K562 (cell line): ENCODE data around the gene ELMO3. TPM values are rescaled to one million over a fixed set of nuclear protein-coding genes. Genes with fewer than 3 reads are reported as not detected.

ENCODE experiments used
- BRD4 ChIP-seq: fragments of 200-600 bp; sonication (generic); IDR thresholded peaks from 2 replicates; pipeline ENCODE4 v1.6.1; 2017; ENCODE audit warnings: inconsistent platforms
- ETV1 ChIP-seq: fragments of 450-650 bp; conservative IDR thresholded peaks from 2 replicates; pipeline ENCODE4 v1.6.1; 2016; ENCODE audit warnings: missing genetic modification characterization, control low read depth, low read depth, missing compliant biosample characterization
- FOXJ3 ChIP-seq: sonication (generic); formaldehyde crosslinking; IDR thresholded peaks from 2 replicates; pipeline ENCODE4 v1.4.0; 2020; ENCODE audit warnings: mild to moderate bottlenecking, missing genetic modification reagents
- FOXP1 ChIP-seq: sonication (generic); formaldehyde crosslinking; IDR thresholded peaks from 2 replicates; pipeline ENCODE4 v1.8.0; 2022; ENCODE audit warnings: mild to moderate bottlenecking, missing genetic modification reagents
- ILF3 ChIP-seq: fragments of 450-650 bp; IDR thresholded peaks from 2 replicates; pipeline ENCODE4 v1.6.1; 2018; ENCODE audit warnings: antibody characterized with exemption, mild to moderate bottlenecking, moderate library complexity, borderline replicate concordance
- ILK ChIP-seq: fragments of 450-650 bp; IDR thresholded peaks from 2 replicates; pipeline ENCODE4 v1.6.1; 2016; ENCODE audit warnings: missing genetic modification characterization, low read depth, mild to moderate bottlenecking, missing compliant biosample characterization, moderate library complexity, borderline replicate concordance
- JUND ChIP-seq, 2 experiments: IDR thresholded peaks; 2 replicates in 1 of 2; 3 replicates in 1 of 2; pipeline ENCODE4 v1.6.1; 2011; ENCODE audit warnings: borderline replicate concordance in 2 of 2, low read depth in 2 of 2, low read length in 2 of 2, improper control_type of control experiment in 1 of 2, missing biosample characterization in 1 of 2, missing genetic modification characterization in 1 of 2, missing genetic modification reagents in 1 of 2
- NFIX ChIP-seq: fragments of 250-450 bp; sonication (Bioruptor Pico); IDR thresholded peaks from 2 replicates; pipeline ENCODE4 v1.4.0; 2020; ENCODE audit warnings: low read depth, mild to moderate bottlenecking, moderate library complexity
- NONO ChIP-seq, 2 experiments: fragments of 200-400 bp in 1 of 2; fragments of 450-650 bp in 1 of 2; formaldehyde crosslinking in 1 of 2; IDR thresholded peaks; 2 replicates each; pipeline ENCODE4 v1.6.1; 2017; ENCODE audit warnings: low read depth in 2 of 2, mild to moderate bottlenecking in 2 of 2, moderate library complexity in 2 of 2, low read length in 1 of 2
- NUFIP1 ChIP-seq: fragments of 450-650 bp; IDR thresholded peaks from 2 replicates; pipeline ENCODE4 v1.6.1; 2018; ENCODE audit not compliant: partially characterized antibody
- PHB ChIP-seq: fragments of 250-450 bp; sonication (Bioruptor Pico); IDR thresholded peaks from 2 replicates; pipeline ENCODE4 v1.5.0; 2021
- PRDM10 ChIP-seq: fragments of 450-650 bp; IDR thresholded peaks from 2 replicates; pipeline ENCODE4 v1.6.1; 2018; ENCODE audit not compliant: partially characterized antibody
- TEAD1 ChIP-seq, 2 experiments: fragments of 450-650 bp in 1 of 2; sonication (generic) in 1 of 2; formaldehyde crosslinking; IDR thresholded peaks; 2 replicates each; pipeline versions ENCODE4 v1.4.0 to v1.8.0; 2020 to 2022; ENCODE audit warnings: mild to moderate bottlenecking in 2 of 2, missing genetic modification reagents in 1 of 2
- ZBTB7A ChIP-seq: IDR thresholded peaks from 2 replicates; pipeline ENCODE4 v1.6.1; 2011; ENCODE audit warnings: low read depth, mild to moderate bottlenecking, low read length, moderate library complexity, borderline replicate concordance; ENCODE audit not compliant: control insufficient read depth
- ZBTB8A ChIP-seq: fragments of 450-650 bp; IDR thresholded peaks from 2 replicates; pipeline ENCODE4 v1.6.1; 2018; ENCODE audit warnings: mild to moderate bottlenecking, moderate library complexity; ENCODE audit not compliant: partially characterized antibody
- ZFPM2 ChIP-seq: fragments of 250-450 bp; sonication (Bioruptor Pico); IDR thresholded peaks from 2 replicates; pipeline ENCODE4 v1.5.1; 2022; ENCODE audit warnings: mild to moderate bottlenecking
- ZNF146 ChIP-seq: IDR thresholded peaks from one replicate; pipeline ENCODE4 v1.6.1; 2018; ENCODE audit warnings: missing compliant biosample characterization; ENCODE audit not compliant: unreplicated experiment
- ZNF232 ChIP-seq: sonication (generic); formaldehyde crosslinking; IDR thresholded peaks from 2 replicates; pipeline ENCODE4 v1.8.0; 2022; ENCODE audit warnings: mild to moderate bottlenecking, missing genetic modification reagents
- ZNF57 ChIP-seq: fragments of 450-650 bp; formaldehyde crosslinking; IDR thresholded peaks from 2 replicates; pipeline ENCODE4 v1.4.0; 2020; ENCODE audit warnings: mild to moderate bottlenecking, moderate library complexity
- ZNF589 ChIP-seq: fragments of 200-800 bp; sonication (Bioruptor generic); IDR thresholded peaks from 2 replicates; pipeline ENCODE4 v1.6.1; 2016; ENCODE audit warnings: low read depth, missing genetic modification characterization, missing compliant biosample characterization
- ZNF717 ChIP-seq: fragments of 250-450 bp; sonication (Bioruptor Pico); IDR thresholded peaks from 2 replicates; pipeline ENCODE4 v1.5.0; 2021
- polyA plus RNA-seq, 8 experiments: library from polyadenylated mRNA; depleted of rRNA in 4 of 8; stranded (reverse) in 5 of 8; unstranded in 3 of 8; fragments of >200 nt; fragmentation: Nextera tagmentation in 2 of 8; fragmentation: Illumina TruSeq in 1 of 8; extraction: Ambion mirVana in 2 of 8; extraction: Trizol in 1 of 8; gene quantifications; 2 replicates each; pipeline versions ENCODE4 v1.2.1 to v1.2.3, GENCODE V29; 2011 to 2014; ENCODE audit warnings: inconsistent platforms in 1 of 8, missing spikeins in 1 of 8
- total RNA-seq, 7 experiments: library from RNA; depleted of rRNA in 6 of 7; stranded (reverse); fragments of >200 nt in 6 of 7; fragmentation: Illumina TruSeq in 2 of 7; extraction: Trizol in 2 of 7; gene quantifications; 2 replicates each; pipeline versions ENCODE4 v1.2.1 to v1.2.3, GENCODE V29; 2011 to 2021; ENCODE audit warnings: low replicate concordance in 1 of 7
- TF ChIP-seq, protein P1 (sequence below), 3 experiments: IDR thresholded peaks in 2 of 3; conservative IDR thresholded peaks in 1 of 3; 2 replicates each; pipeline ENCODE4 v1.5.1; 2011 to 2012; ENCODE audit warnings: low read length in 3 of 3, mild to moderate bottlenecking in 3 of 3, control low read depth in 2 of 3, improper control_type of control experiment in 1 of 3, inconsistent platforms in 1 of 3, low read depth in 1 of 3, mixed read lengths in 1 of 3, moderate library complexity in 1 of 3; ENCODE audit not compliant: insufficient read depth in 2 of 3

ELMO3 gene
- total and polyA plus RNA-seq, 9 of the 15 experiments (the other 6 are each of a cell fraction or from before 2014, with no cell fraction given) = 0.04 to 5.1 (median 1.5) TPM

GRCh38 chr16:67158637-67159600 is 40.0 kb upstream of the ELMO3 start (continued):
- TF ChIP-seq PRDM10 = no peak
- TF ChIP-seq NFIX (CRISPR knock-in tag) = no peak
- no peak for TF ChIP-seq BRD4
- TF ChIP-seq ILF3 = no peak
- no peak for TF ChIP-seq ZNF57 (CRISPR knock-in tag)
- peak; percentile 4 for TF ChIP-seq ZNF146
- TF ChIP-seq FOXJ3 (CRISPR knock-in tag) = no peak
- TF ChIP-seq JUND (IDR thresholded peaks at IDR 0.05; ENCODE audit: borderline replicate concordance, low read depth, low read length) = no peak
- no peak for TF ChIP-seq JUND (tag; IDR thresholded peaks at IDR 0.05; ENCODE audit: borderline replicate concordance, low read depth, low read length)
- TF ChIP-seq ZNF717 (CRISPR knock-in tag) = no peak
- TF ChIP-seq, protein P1, sequence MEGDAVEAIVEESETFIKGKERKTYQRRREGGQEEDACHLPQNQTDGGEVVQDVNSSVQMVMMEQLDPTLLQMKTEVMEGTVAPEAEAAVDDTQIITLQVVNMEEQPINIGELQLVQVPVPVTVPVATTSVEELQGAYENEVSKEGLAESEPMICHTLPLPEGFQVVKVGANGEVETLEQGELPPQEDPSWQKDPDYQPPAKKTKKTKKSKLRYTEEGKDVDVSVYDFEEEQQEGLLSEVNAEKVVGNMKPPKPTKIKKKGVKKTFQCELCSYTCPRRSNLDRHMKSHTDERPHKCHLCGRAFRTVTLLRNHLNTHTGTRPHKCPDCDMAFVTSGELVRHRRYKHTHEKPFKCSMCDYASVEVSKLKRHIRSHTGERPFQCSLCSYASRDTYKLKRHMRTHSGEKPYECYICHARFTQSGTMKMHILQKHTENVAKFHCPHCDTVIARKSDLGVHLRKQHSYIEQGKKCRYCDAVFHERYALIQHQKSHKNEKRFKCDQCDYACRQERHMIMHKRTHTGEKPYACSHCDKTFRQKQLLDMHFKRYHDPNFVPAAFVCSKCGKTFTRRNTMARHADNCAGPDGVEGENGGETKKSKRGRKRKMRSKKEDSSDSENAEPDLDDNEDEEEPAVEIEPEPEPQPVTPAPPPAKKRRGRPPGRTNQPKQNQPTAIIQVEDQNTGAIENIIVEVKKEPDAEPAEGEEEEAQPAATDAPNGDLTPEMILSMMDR (IDR thresholded peaks at IDR 0.05 in 2 of 3, conservative IDR thresholded peaks at IDR 0.05 in 1 of 3; ENCODE audit: insufficient read depth in 2 of 3, low read depth in 1 of 3, low read length in 3 of 3) = no peak
- no peak for TF ChIP-seq NONO (IDR thresholded peaks at IDR 0.05; ENCODE audit: low read depth in 2 of 2, low read length in 1 of 2)
- TF ChIP-seq NUFIP1 = no peak
- no peak for TF ChIP-seq ZFPM2 (CRISPR knock-in tag)
- no peak for TF ChIP-seq ETV1 (tag)
- TF ChIP-seq ZNF232 (CRISPR knock-in tag) = 0 out of 2 replicates have a peak, but pooled peaks have one; percentile 33
- no peak for TF ChIP-seq ILK
- no peak for TF ChIP-seq PHB (CRISPR knock-in tag)
- no peak for TF ChIP-seq FOXP1 (CRISPR knock-in tag)
- no peak for TF ChIP-seq ZNF589
- no peak for TF ChIP-seq TEAD1 (CRISPR knock-in tag; IDR thresholded peaks at IDR 0.05)
- TF ChIP-seq ZBTB8A = no peak
- peak; percentile 50; the same call in 1 of the 2 replicates for TF ChIP-seq ZBTB7A
